ENCODE data around the gene TENT5C.

Gene TENT5C

GRCh38 chr1:117607471-117607870 is 1.6 kb downstream of the TENT5C start:
- DNase-seq (ENCODE audit: low read depth): no peak
- no peak overlapping the region for H3K4me3 ChIP-seq (replicated peaks; ENCODE audit: low read depth, low read length)
- no peak for TF ChIP-seq CTCF (IDR thresholded peaks at IDR 0.05; ENCODE audit: low read length, missing control alignments)

GRCh38 chr1:117608115-117608615 is 2.3 kb downstream of the TENT5C start:
- no peak for DNase-seq (ENCODE audit: low read depth)
- no peak for TF ChIP-seq CTCF (IDR thresholded peaks at IDR 0.05; ENCODE audit: low read length, missing control alignments)
- no peak overlapping the region for H3K4me3 ChIP-seq (replicated peaks; ENCODE audit: low read depth, low read length)

- H3K4me3 ChIP-seq (replicated peaks; ENCODE audit: low read depth, low read length): no peak overlapping the region
- TF ChIP-seq CTCF (IDR thresholded peaks at IDR 0.05; ENCODE audit: low read length, missing control alignments): no peak
- no peak for DNase-seq (ENCODE audit: low read depth)
Measured at GRCh38 chr1:117608758-117609157, 2.9 kb downstream of the TENT5C start.

- no peak for TF ChIP-seq CTCF (IDR thresholded peaks at IDR 0.05; ENCODE audit: low read length, missing control alignments)
- no peak for DNase-seq (ENCODE audit: low read depth)
- no peak overlapping the region for H3K4me3 ChIP-seq (replicated peaks; ENCODE audit: low read depth, low read length)
Measured at GRCh38 chr1:117609471-117609911, 3.6 kb downstream of the TENT5C start.

GRCh38 chr1:117610036-117610435 is 4.2 kb downstream of the TENT5C start:
- no peak for DNase-seq (ENCODE audit: low read depth)
- no peak overlapping the region for H3K4me3 ChIP-seq (replicated peaks; ENCODE audit: low read depth, low read length)
- TF ChIP-seq CTCF (IDR thresholded peaks at IDR 0.05; ENCODE audit: low read length, missing control alignments): no peak

GRCh38 chr1:117611121-117611601 is 5.3 kb downstream of the TENT5C start:
- DNase-seq (ENCODE audit: low read depth): no peak
- no peak overlapping the region for H3K4me3 ChIP-seq (replicated peaks; ENCODE audit: low read depth, low read length)
- no peak for TF ChIP-seq CTCF (IDR thresholded peaks at IDR 0.05; ENCODE audit: low read length, missing control alignments)

- DNase-seq (ENCODE audit: low read depth): no peak
- no peak for TF ChIP-seq CTCF (IDR thresholded peaks at IDR 0.05; ENCODE audit: low read length, missing control alignments)
- H3K4me3 ChIP-seq (replicated peaks; ENCODE audit: low read depth, low read length): no peak overlapping the region
Measured at GRCh38 chr1:117611894-117612483, 6.1 kb downstream of the TENT5C start.

Data from fibroblast of pulmonary artery (primary cell).